GM21528 (cell line): Measurements from ENCODE around the gene FOXF1.

Experiments used
- ATAC-seq: cut with Tn5 transposase; IDR thresholded peaks from one replicate; pipeline ENCODE4 v1.9.1; 2021; ENCODE audit warnings: mild to moderate bottlenecking, moderate library complexity; ENCODE audit not compliant: unreplicated experiment, low FRiP score

The FOXF1 gene

GRCh38 chr16:86503830-86504229 lies 6.5 kb upstream of the FOXF1 start:
- no peak for ATAC-seq

GRCh38 chr16:86504315-86505184 lies 5.8 kb upstream of the FOXF1 start:
- ATAC-seq: no peak

- no peak for ATAC-seq
Measured at GRCh38 chr16:86505185-86505898, 5.0 kb upstream of the FOXF1 start.

DNA sequence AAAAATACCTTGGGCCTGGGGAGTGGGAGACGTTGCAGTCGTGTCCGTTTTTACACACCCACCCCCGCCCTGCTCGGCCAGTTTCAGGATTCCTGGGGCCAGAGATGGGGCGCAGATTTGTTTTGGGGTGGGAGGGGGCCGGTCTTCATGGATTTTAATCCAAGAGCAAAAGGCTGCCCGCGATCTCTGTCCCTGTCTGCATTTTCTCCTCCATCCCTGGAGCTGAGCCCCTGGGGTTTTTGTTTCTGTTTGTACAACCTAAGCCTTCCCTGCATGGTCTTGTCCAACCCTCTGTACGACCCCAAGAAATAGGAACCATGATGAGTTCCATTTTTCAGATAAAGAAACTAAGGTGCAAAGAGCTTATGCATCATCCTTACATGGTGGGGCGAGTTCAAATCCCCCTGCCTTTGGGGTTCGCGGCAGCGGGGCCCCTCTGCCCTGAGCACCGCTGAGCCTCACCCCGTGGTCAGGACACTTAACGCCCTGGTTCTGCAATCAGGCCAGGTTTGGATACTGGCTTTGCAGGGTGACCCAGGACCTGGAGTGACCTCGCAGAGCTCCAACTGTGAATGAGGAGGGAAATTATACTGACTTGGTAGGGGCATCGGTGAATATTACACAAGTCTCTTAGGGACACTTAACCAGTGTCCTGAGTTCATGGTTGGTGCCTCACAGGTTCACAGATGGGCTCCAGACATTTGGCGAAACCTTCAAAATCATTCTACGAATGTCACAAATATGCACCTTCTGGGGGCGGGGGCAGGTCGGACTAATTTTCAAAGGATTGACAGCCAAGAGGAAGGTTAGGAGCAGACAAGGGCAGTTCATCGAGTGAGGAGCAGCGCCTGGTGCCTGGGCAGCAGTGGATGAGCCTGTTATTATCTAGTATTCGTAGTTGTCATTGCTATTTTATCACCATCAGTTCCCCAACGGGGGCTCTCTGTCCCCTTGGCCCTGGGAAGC lies 4.1 kb upstream of the FOXF1 start:
- no peak for ATAC-seq

DNA sequence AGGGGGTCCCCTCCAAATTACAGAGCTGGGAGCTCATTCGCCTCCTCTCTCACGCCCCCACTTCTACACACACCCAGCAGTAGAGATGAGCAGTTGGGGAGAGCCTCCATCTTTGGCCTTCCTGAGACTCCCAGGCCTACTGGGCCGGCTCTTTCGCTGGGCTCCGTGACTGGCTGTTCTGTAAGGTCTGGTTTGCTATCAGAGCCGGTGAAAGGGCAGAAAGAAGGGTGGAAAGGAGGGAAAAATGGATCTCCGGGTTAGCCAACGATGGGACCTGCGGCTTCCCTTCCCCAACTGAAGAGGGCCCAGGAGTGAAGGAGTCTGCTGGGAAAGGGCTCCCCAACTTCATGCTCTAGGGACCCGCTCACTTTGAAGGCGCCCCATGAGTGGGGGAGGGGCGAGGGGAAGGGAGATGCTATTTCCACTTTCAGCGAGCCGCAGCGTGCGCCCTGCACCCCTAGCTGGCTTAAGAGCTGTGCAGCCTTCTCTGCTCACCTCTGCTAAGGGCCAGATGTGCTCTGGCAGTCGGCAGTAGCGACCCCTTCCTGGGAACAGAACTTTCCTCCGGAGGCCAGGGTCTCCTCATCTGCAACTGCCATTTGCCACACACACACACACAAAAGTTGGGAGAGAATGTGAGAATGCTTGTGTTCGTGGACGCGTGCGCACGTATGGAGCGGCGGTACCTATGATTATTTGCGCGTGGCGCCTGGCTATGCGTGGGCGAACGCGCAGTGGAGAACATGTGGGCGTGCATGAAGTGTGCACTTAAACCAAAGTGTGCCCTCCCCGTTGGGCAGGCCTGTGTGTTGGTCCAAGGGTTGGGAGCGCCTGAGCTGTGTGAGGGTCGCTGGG lies 2.9 kb upstream of the FOXF1 start:
- no peak for ATAC-seq

DNA sequence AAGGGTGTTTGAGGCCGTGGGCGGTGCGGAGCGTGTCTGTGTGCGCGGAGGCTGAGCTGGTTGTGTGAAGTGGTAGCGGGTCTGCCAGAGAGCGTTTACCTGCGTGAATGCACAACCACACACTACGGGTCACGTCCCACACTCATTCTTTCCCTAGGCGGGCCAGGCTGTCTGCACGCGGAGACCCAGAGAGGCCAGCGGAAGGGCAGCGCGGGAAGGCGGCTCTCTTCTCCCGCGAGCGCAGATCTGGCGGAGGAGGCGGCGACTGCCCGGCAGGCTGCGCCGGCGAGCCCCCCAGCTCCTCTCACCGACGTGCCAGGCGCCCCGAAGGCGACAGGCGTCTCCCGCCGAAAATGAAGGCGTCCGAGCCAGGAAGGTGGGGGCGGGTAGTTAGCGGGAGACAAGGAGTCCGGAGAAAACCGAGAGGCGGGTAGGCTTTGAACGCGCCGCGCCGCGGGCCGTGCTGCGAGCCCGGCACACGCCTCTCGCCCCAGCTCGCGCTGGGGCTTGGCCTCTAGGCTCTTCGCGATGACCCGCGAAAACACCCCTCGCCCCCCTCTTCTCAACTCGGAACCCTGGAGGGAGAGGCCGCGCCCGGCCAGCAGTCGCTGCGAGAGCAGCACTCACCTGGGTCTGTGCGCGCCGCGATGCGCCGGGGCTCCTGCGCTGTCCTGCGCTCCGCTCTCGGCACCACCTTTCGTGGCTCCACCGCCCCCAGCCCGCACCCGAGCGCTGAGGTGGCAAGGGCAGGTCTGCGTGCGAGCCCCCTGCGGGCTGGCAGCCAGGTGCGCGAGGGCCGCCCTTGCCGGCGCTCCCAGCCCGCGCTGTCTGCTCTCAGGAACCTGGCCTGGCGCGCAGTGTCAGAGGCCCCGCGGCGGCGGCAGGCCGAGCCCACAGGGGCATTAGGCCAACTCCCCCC lies 2.0 kb upstream of the FOXF1 start:
- ATAC-seq: no peak

DNA sequence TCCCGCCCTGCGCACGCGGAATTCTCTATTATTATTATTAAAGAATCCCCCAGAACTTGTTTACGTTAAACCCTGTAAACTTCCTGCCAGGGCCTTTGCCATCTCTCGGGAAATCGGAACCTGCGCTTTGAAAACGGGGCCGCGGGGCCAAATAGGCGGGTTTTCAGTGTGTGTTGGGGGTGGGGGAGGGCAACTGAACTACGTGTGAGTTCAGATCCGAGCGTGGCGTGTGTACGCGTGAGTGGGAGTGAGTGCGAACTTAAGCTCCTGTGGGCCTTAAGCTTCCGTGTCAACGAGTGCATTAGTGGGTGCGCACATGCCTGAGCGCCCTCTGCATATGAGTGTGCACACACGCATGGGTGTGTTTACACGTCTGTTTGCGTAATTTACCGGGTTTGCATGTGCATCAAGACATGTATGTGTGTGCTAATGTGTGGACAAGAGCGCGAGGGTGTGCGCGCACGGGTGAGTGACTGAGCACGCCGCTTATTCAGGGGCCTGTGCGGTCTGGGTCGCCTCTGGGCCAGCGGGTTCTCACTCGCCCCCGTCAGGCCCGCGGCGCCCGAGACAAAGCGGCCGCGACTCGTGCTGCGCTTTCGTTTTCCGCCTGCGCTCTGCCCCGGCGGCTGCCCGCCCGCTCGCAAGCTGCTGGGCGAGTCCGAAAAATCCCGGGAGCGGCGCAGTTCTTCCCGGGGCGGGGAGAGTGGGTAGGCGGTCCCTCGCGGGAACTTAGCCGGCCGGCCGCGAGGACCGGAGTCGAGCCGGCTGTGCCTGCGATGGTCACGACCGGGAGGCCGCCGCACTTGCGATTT lies 1.2 kb upstream of the FOXF1 start:
- ATAC-seq: no peak

DNA sequence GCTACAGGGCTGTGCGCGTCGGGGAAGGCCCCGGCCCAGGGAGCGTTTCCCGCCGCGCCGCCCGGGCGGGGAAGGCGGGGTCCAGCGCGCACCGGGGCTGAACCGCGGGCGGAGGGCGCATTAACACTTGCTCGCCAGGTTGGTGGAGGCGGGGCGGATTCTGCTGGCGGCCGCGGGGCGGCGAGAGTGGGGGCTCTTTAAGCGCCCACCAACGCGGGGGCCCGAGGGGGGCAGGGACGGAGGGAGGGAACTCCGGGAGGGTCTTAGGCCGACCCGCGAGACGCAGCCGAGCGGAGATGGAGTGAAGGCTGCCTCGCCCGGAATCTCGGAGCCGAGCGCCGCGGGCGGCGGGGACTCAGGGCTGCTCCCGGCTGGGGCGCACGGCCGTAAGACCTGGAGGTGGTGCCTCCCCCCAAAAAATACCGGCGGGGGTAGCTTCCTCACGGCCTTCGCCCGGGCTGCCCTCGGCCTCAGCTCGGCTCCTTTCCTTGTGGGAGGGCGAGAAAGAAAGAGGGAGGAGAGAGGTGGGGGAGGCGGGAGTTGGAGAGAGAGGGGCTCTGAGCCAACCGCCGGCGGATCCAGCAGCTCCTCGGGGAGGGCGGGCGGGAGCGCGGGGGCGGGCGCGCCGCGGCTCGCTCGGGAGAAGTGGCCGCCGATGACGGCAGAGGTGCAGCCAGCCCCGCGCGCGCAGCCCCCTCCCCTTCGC lies 415 bp upstream of the FOXF1 start:
- ATAC-seq: no peak

GRCh38 chr16:86511317-86512161 lies 1.2 kb downstream of the FOXF1 start:
- no peak for ATAC-seq

DNA sequence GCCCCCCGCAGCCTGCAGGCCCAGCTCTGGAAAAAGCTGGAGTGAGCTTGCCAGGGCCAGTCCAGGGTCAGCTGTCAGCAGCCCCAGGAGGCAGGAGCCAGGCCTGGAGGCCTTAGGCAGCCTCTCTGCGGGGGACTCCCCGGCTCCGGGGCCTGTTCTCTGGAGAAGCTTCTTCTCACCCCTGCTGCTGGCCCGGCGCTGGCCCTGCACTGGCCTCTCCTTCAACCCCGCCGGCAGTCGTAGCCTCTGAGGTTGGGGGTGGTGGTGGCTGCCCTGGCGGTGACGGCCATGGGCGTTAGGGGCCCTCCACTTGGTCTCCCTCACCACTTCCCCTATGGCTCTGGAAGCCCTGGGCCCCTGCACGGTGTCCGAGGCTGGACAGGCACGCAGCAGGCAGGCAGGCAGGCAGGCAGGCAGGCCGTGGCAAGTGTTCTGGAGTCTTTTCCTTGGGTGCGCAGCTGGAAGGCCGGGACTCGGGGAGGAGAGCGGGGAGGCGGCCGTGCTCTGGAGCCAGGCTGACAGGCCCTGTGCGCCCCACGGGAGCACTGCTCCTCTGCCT lies 2.1 kb downstream of the FOXF1 start:
- ATAC-seq: no peak

DNA sequence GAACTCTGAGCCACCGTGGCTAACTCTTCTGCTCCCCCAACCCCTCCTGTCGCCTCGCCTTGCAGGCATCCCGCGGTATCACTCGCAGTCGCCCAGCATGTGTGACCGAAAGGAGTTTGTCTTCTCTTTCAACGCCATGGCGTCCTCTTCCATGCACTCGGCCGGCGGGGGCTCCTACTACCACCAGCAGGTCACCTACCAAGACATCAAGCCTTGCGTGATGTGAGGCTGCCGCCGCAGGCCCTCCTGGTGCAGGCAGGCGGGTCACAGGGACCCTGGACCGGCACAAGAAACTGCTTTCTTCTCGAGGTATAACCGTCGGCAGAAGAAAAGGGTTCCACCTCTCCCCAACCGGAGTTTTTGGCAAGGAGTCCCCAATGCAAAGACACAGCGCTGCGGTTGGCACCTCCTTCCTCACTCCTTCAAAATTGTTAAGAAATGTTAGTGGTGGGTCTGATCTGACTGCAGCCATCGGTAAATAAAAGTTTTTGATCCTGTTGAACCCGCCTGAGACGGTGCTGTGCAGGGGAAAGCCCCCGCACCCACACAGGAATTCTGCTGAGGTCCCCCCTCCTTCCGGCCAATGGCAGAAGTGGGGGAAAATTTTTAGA lies 2.6 kb downstream of the FOXF1 start:
- ATAC-seq: no peak

GRCh38 chr16:86513471-86514277 lies 3.3 kb downstream of the FOXF1 start:
- ATAC-seq: no peak

DNA sequence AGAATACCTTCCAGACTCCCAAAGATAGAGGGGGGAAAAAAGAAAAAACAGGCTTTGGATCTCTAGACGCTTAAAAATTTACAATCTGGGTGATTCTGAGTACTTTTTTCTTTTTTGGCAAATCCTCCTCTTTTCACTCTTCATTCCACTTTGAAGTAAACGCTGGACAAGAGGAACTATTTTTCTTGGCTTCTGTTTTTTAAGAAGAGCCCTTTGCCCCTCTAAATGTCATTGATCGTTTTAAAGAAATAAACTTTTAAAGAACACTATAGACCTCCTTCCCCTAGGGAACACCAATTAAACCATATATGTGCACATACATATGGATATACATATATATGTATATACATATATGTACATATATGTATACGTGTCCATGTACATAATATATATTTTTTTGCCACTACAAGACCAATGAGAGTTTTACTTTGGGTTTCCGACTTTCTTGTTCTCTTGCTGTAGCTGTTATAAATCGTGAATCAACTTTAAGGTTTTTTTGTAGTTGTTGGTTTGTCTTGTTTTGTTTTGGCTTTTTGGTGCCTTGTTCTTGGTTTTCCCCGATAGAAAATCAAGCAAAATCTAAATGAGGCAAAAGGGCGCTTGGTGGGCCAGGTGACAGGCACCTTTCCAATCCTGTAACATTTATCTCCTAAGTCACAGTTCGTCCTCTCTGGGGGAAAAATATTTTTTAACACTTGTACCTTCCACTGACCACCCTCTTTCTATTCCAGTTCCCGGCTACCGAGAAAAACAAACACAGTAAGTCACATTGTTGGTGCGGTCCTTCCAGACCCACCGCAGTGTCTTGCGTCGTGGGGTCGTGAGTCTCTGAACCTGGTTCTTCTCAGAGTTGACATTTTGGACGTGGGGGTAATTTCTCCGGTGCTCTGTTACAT lies 4.4 kb downstream of the FOXF1 start:
- ATAC-seq: no peak

DNA sequence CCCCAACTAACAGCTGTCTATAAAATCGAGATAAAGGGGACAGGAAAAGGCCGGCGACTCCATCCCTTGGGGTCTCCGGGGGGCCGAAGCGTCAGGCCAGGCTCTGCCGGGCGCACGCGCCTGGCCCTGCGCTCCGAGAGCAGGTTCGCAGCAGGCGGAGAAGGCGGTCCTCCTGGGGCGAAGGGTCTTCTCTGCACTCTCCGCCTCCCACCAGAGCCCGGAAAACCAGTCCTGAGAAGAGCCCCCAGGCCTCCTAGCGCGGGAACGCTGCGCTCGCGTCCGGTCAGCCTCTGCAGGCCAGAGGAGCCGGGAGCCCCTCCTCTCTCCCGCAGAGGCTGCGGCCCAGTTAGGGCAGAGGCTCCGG lies 5.1 kb downstream of the FOXF1 start:
- ATAC-seq: no peak
